DOHH2 (cell line): ENCODE results near the gene DPP3.

ENCODE experiments used
- CTCF ChIP-seq: fragments of 200-600 bp; sonication (generic); IDR thresholded peaks from one replicate; pipeline ENCODE4 v1.5.1; 2014; ENCODE audit warnings: antibody characterized with exemption, mild to moderate bottlenecking, low read depth, low read length; ENCODE audit not compliant: poor library complexity, severe bottlenecking
- EZH2phosphoT487 ChIP-seq: fragments of 200-600 bp; sonication (generic); IDR thresholded peaks from 2 replicates; pipeline ENCODE4 v1.6.1; 2017; ENCODE audit warnings: borderline replicate concordance, mild to moderate bottlenecking, antibody characterized with exemption, low read length, moderate library complexity, mixed read lengths

GRCh38 chr11:66549696-66550095 lies 69.5 kb downstream of the DPP3 start:
- TF ChIP-seq CTCF (no peak), EZH2phosphoT487 (no peak)
